BLaER1 (cell line): ENCODE data around the gene CMTM8.

ENCODE experiments used
- H3K27ac ChIP-seq: shearing (Covaris generic); formaldehyde crosslinking; 2 replicates; pipeline ENCODE4 v1.8.1; 2022
- H3K27me3 ChIP-seq: shearing (Covaris generic); formaldehyde crosslinking; 2 replicates; pipeline ENCODE4 v1.8.1; 2022
- H3K36me3 ChIP-seq: shearing (Covaris generic); formaldehyde crosslinking; 2 replicates; pipeline ENCODE4 v1.8.1; 2022
- H3K4me1 ChIP-seq: shearing (Covaris generic); formaldehyde crosslinking; 2 replicates; pipeline ENCODE4 v1.8.1; 2022
- H3K4me2 ChIP-seq: shearing (Covaris generic); formaldehyde crosslinking; 2 replicates; pipeline ENCODE4 v1.8.1; 2022
- H3K4me3 ChIP-seq: shearing (Covaris generic); formaldehyde crosslinking; 2 replicates; pipeline ENCODE4 v1.8.1; 2022
- H3K9ac ChIP-seq: shearing (Covaris generic); formaldehyde crosslinking; 2 replicates; pipeline ENCODE4 v1.8.1; 2022
- H3K9me3 ChIP-seq: shearing (Covaris generic); formaldehyde crosslinking; 2 replicates; pipeline ENCODE4 v1.8.1; 2022
- H4K20me1 ChIP-seq: shearing (Covaris generic); formaldehyde crosslinking; 2 replicates; pipeline ENCODE4 v1.8.1; 2022
- Cebpa-rat ChIP-seq: shearing (Covaris generic); IDR thresholded peaks from 2 replicates; pipeline ENCODE4 v1.8.1; 2022

CMTM8 gene

DNA sequence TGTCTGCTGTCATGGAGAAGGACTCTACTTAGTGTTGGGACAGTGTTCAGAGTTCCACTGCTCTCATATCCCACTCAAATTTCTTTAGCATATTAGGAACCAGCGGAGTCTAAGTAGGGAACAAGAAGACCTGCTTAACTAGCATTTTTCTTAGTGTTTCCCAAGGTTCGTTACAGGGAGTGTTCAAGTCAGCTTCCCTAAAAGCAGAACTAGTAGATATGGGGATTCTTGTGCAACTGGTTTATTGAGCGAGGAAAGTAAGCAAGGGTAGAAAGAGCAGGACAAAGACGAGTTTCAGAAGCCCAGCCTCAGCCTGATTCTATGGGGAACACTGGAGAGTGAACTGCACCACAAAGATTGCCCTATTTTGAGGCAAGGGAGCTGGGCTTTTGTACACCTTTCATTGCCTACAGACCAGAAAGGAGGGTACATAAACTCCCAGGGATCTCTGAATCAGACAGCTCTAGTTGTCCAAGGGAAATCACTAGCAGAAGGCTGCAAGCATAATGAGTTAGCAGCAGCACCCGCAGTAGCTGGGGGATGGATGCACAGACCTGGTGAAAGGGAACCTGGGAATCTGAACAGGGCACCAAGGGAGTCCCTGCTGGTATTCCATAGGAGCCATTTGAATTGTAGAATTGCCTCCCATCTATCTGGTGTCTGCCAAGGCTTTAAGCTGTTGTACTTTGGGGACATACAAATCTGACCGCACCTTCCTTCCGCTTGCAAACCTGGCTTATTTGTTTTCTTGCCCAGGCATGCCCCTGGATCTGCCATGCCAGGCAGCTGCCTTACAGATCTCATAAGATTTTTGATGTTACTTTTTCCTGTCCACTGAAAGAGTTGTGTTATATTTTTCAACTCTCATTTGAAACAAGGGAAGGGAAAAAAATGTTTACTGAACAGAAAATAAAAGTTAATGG lies 168.3 kb downstream of the CMTM8 start:
- peak overlapping the region; percentile 28 for H3K4me2 ChIP-seq

DNA sequence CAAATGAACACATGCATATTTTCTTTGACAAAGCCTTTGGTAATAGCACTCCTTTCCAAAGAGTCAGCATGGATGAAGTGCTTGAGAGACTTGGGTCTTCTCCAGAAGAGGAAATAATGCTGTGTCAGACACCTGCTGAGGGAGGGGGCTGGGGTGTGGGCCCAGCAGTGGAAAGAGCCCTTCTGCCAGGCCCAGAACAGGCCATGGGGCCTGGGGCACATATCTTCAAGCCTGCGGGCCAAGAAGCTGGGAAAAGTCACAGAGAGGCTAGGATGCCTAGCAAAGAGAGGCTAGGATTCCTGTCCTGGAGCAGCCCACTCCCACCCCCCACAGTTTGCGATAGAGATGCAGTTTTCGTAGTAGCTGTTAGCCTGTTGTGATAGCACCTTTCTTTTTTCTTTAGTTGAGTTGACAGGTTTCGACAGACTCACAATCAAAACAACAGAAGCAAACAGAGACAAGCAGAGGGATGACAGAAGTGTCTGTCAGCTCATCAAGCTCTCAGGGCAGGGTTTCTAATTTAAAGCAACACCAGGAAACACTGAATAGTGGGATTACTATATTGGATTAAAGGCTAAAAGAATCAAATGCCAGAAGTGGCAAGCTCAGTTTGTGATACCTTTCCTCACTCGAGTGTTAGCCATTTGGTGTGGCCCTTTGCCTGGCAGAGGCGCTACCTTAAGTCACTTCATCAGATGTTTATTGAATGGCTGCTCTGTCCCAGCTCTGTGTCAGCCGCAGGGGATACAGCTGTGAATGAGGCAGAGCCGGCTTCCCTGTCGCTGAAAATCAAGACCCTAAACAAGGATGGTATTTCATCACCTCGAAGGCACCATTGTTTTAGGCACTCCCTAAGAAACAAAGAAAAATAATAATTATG lies 172.1 kb downstream of the CMTM8 start:
- H3K27me3 ChIP-seq: no peaks in the 10 kb centered on the region
- H3K9me3 ChIP-seq: no peaks in the 10 kb centered on the region
- no peak overlapping the region for H3K4me3 ChIP-seq
- no peak overlapping the region; the same call in 1 of the 2 replicates for H3K9ac ChIP-seq
- H3K4me1 ChIP-seq: peaks cover 73% of the 10 kb centered on the region
- peak overlapping the region; percentile 26 for H3K4me2 ChIP-seq
- H3K36me3 ChIP-seq: peaks cover 80% of the 10 kb centered on the region
- H3K27ac ChIP-seq: peak overlapping the region; percentile 55
- peaks cover 100% of the 10 kb centered on the region for H4K20me1 ChIP-seq
- TF ChIP-seq Cebpa-rat: no peak

More for the DNA sequence above, 168.3 kb downstream of the CMTM8 start:
- H3K4me3 ChIP-seq: no peak overlapping the region
- peaks cover 76% of the 10 kb centered on the region for H3K36me3 ChIP-seq
- peaks cover 97% of the 10 kb centered on the region for H4K20me1 ChIP-seq
- H3K27ac ChIP-seq: peak overlapping the region; percentile 45
- H3K4me1 ChIP-seq: peaks cover 72% of the 10 kb centered on the region
- H3K27me3 ChIP-seq: no peaks in the 10 kb centered on the region
- H3K9me3 ChIP-seq: no peaks in the 10 kb centered on the region
- H3K9ac ChIP-seq: no peak overlapping the region
- TF ChIP-seq Cebpa-rat: no peak

DNA sequence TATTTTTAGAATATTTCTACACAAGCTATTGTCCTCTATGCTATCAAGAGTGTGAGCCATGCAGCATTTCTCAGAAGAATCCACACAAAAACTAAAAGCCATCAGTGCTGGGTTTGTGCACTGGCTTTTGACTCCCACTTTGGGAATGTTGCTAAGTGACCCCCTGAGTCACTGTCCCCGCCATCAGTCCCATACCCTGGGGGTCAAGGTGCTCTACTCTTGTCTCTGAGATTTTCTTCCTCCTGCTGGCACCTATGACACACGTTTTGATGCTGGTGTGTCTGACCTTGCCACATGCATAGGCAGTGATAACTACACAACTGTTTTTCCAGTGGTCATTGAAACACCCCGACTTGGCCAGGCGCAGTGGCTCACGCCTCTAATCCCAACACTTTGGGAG lies 173.0 kb downstream of the CMTM8 start:
- no peak for TF ChIP-seq Cebpa-rat
- peaks cover 78% of the 10 kb centered on the region for H3K36me3 ChIP-seq
- peaks cover 73% of the 10 kb centered on the region for H3K4me1 ChIP-seq
- no peaks in the 10 kb centered on the region for H3K9me3 ChIP-seq
- H3K4me2 ChIP-seq: no peak overlapping the region
- H3K4me3 ChIP-seq: no peak overlapping the region
- no peak overlapping the region for H3K27ac ChIP-seq
- no peak overlapping the region for H3K9ac ChIP-seq
- no peaks in the 10 kb centered on the region for H3K27me3 ChIP-seq
- H4K20me1 ChIP-seq: peaks cover 96% of the 10 kb centered on the region

DNA sequence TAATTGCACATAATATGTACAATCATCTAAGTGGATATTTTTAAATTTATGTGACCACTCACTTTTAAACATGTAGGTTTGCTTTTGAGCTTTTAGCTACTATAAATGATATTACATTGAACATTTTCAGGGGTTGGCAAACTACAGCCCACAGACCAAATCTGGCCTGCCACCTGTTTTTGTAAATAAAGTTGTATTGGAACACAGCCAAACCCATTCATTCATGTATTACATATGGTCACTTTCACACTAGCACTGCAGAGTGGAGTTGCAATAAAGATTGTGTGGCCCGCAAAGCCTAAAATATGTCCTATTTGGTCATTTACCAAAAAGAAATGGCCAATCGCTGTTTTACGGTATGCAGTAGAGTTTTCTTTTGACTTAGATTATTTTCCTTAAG lies 174.4 kb downstream of the CMTM8 start:
- TF ChIP-seq Cebpa-rat: no peak
- Histone ChIP-seq H3K27me3 (no peaks in the 10 kb centered on the region), H3K4me3 (no peak overlapping the region), H4K20me1 (peaks cover 89% of the 10 kb centered on the region), H3K4me2 (peak overlapping the region; percentile 4; the same call in 1 of the 2 replicates), H3K9me3 (peaks cover 4% of the 10 kb centered on the region; the same call in 1 of the 2 replicates), H3K9ac (no peak overlapping the region), H3K27ac (no peak overlapping the region), H3K4me1 (peaks cover 65% of the 10 kb centered on the region), H3K36me3 (peaks cover 74% of the 10 kb centered on the region)

DNA sequence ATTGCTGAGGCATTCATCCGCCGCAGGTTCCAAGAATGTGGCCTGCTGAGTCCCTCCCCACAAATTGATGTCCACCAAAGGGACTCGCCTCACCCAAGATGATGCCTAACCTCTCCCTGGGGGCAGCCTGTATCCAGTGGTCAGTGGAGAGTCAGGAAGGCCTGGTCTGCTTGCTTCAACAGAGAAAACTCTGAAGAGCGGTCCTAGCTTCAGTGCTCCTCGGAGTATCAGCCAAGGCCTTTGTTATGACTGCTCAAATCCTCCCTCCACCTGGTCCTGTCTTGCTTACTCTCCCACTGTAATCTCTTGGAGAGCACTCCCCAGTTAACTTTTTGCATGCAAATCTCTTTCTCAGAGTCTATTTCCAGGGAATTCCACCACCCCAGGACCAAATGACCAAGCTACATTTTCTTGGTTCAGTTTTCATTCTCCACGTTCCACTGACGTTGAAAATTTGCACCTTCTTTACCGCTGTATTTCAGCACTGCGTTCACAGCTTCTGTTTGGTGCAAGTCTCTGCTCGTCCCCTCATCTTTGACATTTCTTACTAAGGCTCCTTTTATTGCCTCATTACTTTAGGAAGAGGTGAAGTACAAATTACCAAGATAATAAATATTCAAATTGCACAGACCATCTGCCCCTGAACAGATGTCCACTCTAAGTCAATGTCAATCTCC lies 175.5 kb downstream of the CMTM8 start:
- Histone ChIP-seq H3K9me3 (peaks cover 5% of the 10 kb centered on the region; the same call in 1 of the 2 replicates), H3K27ac (0 out of 2 replicates have a peak overlapping the region, but pooled peaks have one; percentile 16), H3K27me3 (no peaks in the 10 kb centered on the region), H3K4me1 (peaks cover 72% of the 10 kb centered on the region), H4K20me1 (peaks cover 79% of the 10 kb centered on the region), H3K36me3 (peaks cover 67% of the 10 kb centered on the region), H3K4me3 (no peak overlapping the region), H3K4me2 (peak overlapping the region; percentile 49), H3K9ac (no peak overlapping the region)
- no peak for TF ChIP-seq Cebpa-rat

DNA sequence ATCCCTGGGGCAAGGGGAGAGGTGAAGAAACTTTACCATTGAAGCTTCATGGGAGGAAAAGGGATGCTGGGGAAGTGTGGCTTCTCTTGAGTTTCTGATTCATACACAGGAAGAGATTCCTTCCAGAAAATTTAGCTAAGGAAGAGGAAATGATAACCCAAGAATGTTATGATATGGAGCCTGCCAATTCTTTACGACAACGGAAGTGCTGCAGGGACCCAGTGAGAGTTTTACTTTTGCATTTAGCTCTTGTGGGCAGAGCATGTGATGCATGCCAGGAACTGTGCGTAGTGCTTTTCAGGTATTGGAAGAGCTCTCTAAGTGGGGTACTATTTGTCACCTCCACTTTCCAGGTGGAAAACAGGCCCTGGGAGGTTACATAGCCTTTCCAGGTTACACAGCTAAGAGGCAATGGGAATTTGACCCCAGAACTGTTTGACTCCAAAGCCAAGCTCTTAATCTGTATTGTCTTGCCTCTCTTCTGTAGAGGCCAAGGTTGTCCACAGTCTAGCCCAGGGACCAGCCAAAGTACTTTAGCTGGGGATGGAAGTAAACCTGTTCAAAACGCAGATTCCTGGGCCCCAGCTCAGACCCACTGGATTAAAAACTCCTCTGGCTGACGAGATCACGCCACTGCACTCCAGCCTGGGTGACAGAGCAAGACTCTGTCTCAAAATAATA lies 176.2 kb downstream of the CMTM8 start:
- Histone ChIP-seq H3K4me2 (peak overlapping the region; percentile 49), H3K9me3 (peaks cover 5% of the 10 kb centered on the region; the same call in 1 of the 2 replicates), H3K4me1 (peaks cover 74% of the 10 kb centered on the region), H4K20me1 (peaks cover 78% of the 10 kb centered on the region), H3K36me3 (peaks cover 61% of the 10 kb centered on the region), H3K27me3 (no peaks in the 10 kb centered on the region), H3K9ac (no peak overlapping the region), H3K4me3 (no peak overlapping the region), H3K27ac (no peak overlapping the region)
- no peak for TF ChIP-seq Cebpa-rat

DNA sequence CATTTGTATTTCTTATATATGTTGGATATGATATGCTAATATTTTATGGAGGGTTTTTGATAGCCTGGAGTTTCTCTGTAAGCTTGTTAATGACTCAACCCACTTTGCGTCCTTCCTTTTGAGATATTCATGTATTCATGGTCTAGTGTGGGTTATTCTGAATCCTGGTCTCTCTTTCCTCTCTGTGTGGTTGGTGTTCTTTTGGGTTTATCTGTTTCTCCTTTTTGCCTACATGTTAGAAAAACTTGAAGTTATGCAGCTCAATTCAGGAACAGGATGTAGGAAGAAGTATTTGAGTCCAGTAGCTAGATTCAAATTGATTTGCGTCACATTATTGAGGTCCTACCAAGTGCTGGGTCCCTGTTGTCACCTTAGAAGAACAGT lies 181.3 kb downstream of the CMTM8 start:
- peaks cover 77% of the 10 kb centered on the region for H4K20me1 ChIP-seq
- H3K36me3 ChIP-seq: peaks cover 27% of the 10 kb centered on the region
- H3K9ac ChIP-seq: peak overlapping the region; percentile 77
- H3K27ac ChIP-seq: peak overlapping the region; percentile 90
- H3K4me1 ChIP-seq: peaks cover 83% of the 10 kb centered on the region
- H3K4me3 ChIP-seq: no peak overlapping the region
- H3K9me3 ChIP-seq: peaks cover 5% of the 10 kb centered on the region; the same call in 1 of the 2 replicates
- TF ChIP-seq Cebpa-rat: no peak
- H3K4me2 ChIP-seq: peak overlapping the region; percentile 93
- no peaks in the 10 kb centered on the region for H3K27me3 ChIP-seq
